Measurements from ENCODE around the gene LEF1.

The LEF1 gene

GRCh38 chr4:108058685-108059440, 109.9 kb downstream of the LEF1 start:
- no peak for DNase-seq (ENCODE audit: low spot score)
- Histone ChIP-seq H3K27ac (no peak overlapping the region), H3K4me3 (no peak overlapping the region)
- TF ChIP-seq CTCF (IDR thresholded peaks at IDR 0.05) = no peak

- no peak overlapping the region for H3K4me3 ChIP-seq
- no peak overlapping the region for H3K27ac ChIP-seq
- no peak for DNase-seq (ENCODE audit: low spot score)
- no peak for TF ChIP-seq CTCF (IDR thresholded peaks at IDR 0.05)
These were observed 112.3 kb downstream of the LEF1 start for GRCh38 chr4:108056418-108056817.

DNA sequence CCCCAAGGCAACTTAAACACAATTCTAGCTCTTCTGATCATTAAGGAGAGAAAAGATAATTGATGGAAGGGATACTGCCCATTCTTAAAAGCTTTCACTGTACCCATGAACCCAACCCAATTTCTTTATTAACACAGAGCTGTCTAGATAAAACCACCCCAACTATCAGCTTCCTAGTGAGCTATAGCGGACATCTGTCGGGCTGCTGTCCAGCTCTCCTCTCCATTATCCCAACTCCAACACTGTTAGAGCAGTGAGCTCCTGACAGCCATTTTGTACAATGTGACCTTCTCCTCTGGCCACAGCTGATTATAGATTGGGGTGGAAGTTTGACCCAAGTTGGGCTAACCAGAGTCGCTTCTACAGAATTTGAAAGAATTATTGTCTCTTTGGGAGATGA, 112.9 kb downstream of the LEF1 start:
- DNase-seq (ENCODE audit: low spot score) = no peak
- Histone ChIP-seq H3K4me3 (no peak overlapping the region), H3K27ac (no peak overlapping the region)
- TF ChIP-seq CTCF (IDR thresholded peaks at IDR 0.05) = no peak

- no peak overlapping the region for H3K27ac ChIP-seq
- TF ChIP-seq CTCF (IDR thresholded peaks at IDR 0.05) = no peak
- no peak for DNase-seq (ENCODE audit: low spot score)
- no peak overlapping the region for H3K4me3 ChIP-seq
These were observed 114.6 kb downstream of the LEF1 start for GRCh38 chr4:108054025-108054638.

DNA sequence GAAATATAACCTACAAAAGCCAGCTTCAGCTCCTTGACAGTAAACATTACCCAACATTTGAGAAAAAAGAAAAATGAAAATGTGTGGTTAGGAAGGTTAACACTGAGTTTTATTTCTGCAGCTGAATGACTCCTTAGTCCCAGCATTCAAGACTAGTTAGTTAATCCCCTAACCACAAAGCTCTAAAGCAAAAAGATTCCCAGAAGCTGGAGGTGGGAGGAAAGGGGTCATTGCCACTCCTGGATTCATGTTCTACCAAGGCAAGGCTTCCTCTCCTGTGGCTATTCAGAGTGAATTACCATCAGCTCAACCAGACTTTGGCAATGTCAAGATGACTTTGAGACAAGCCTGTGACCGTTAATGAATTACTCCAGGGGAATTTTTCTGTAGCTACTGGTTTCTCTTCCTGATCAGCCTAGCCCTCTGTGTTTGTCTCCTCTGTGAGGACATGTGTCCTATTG, 115.5 kb downstream of the LEF1 start:
- DNase-seq (ENCODE audit: low spot score) = no peak
- TF ChIP-seq CTCF (IDR thresholded peaks at IDR 0.05) = no peak
- H3K27ac ChIP-seq = no peak overlapping the region
- H3K4me3 ChIP-seq = no peak overlapping the region

DNA sequence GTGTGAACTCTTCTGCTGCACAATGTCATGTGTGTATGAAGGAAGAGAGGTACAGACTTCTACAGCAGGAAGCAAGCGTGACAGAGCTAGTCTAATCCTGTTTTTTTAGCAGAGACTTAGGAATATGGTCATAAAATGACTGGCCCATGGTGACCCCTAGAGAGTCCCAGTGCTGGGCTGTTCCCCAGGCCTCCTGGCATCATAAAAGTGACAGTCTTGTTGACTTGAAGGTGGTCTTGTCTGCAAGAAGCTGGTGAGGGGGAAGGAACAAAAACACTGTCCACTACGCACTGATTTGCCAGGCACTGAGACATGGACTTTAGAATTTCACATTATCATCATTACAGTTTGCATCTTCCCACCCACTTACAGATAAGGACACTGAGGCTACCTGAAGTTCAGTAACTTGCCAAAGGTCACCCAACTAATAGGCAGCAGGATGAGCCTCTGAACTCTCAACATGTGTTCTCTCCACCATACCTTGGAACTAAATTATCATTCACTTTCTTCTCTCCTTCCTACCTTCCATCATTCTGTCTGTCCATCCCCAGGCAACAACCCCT, 116.1 kb downstream of the LEF1 start:
- Histone ChIP-seq H3K27ac (no peak overlapping the region), H3K4me3 (no peak overlapping the region)
- no peak for DNase-seq (ENCODE audit: low spot score)
- TF ChIP-seq CTCF (IDR thresholded peaks at IDR 0.05) = no peak

Measured in coronary artery (tissue), 2 donors.